GM21526 (cell line): ENCODE results near the gene ATP6V1G1.

Source experiments
- ATAC-seq: cut with Tn5 transposase; IDR thresholded peaks from one replicate; pipeline ENCODE4 v1.9.1; 2021; ENCODE audit warnings: moderate library complexity; ENCODE audit not compliant: unreplicated experiment, low FRiP score

ATP6V1G1 gene

GRCh38 chr9:114643896-114644295 lies 56.3 kb downstream of the ATP6V1G1 start:
- ATAC-seq, result no peak
